ENCODE measurements around the gene SMAD5. TPM values are rescaled to one million over a fixed set of nuclear protein-coding genes. Genes with fewer than 3 reads are reported as not detected.

The SMAD5 gene
- total and polyA plus RNA-seq, 2 donors (not counting 1 experiment from before 2014, with no cell fraction given): 9.4 to 38.6 TPM

DNA sequence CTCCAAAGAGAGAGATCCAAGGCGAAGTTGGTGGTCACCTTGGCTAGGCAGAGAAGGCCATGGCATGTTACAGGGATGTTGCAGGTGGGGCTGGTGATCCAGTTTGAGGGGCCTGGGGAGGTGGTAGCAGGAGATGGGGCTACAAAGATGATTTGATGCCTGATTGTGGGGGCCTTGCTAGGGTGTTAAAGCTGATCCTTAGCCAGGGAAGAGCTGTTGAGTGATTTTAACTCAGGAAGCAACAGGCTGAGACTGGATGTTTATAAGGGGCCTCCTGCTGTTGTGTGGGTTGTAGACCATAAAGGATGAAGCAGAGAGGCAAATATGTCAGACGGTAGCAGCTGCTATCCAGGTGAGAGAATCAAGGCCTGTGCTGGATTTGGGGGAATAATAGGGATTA is 19.0 kb upstream of the SMAD5 start:
- Histone ChIP-seq H3K36me3 (replicated peaks in 1 of 2; ENCODE audit: control extremely low read depth in 1 of 2, control insufficient read depth in 1 of 2, extremely low read depth in 1 of 2, insufficient read depth in 2 of 2, low read length in 1 of 2) (no peaks in the 10 kb centered on the region), H3K79me2 (ENCODE audit: control insufficient read depth, insufficient read depth, low read length) (no peaks in the 10 kb centered on the region), H3K9ac (ENCODE audit: low read length) (no peak overlapping the region), H2AFZ (ENCODE audit: insufficient read depth, low read depth, low read length, poor library complexity, severe bottlenecking) (no peak overlapping the region), H3K4me2 (replicated peaks; ENCODE audit: low read depth, low read length, poor library complexity, severe bottlenecking) (no peak overlapping the region), H3K4me1 (ENCODE audit: control insufficient read depth in 2 of 2, insufficient read depth in 2 of 2, low read length in 2 of 2) (no peaks in the 10 kb centered on the region), H3K27ac (ENCODE audit: low read length in 2 of 2) (no peak overlapping the region), H3K27me3 (replicated peaks in 1 of 4; ENCODE audit: control extremely low read depth in 1 of 4, control insufficient read depth in 3 of 4, insufficient read depth in 4 of 4, low read length in 3 of 4) (peaks cover 0 to 17% (median 0%) of the 10 kb centered on the region in 4 experiments), H4K20me1 (ENCODE audit: control insufficient read depth, insufficient read depth, low read length, poor library complexity, severe bottlenecking) (no peaks in the 10 kb centered on the region), H3K4me3 (ENCODE audit: control extremely low read depth in 1 of 5, extremely low read depth in 1 of 5, insufficient read depth in 1 of 5, low read depth in 2 of 5, low read length in 4 of 5) (no peak overlapping the region), H3K9me3 (ENCODE audit: control extremely low read depth in 1 of 3, control insufficient read depth in 2 of 3, insufficient read depth in 1 of 3, low read length in 2 of 3) (no peaks in the 10 kb centered on the region)
- no peak for ATAC-seq (ENCODE audit: low read depth)
- intact Hi-C loops (cut with micrococcal nuclease): no loop called here
- Mint-ChIP-seq H3K27ac (no peak overlapping the region), H3K9me3 (ENCODE audit: insufficient read depth) (no peaks in the 10 kb centered on the region), H3K27me3 (peaks cover 7% of the 10 kb centered on the region), H3K4me3 (no peak overlapping the region), H3K4me1 (no peaks in the 10 kb centered on the region)
- TF ChIP-seq EZH2 (IDR thresholded peaks at IDR 0.05; ENCODE audit: borderline replicate concordance, insufficient read depth, low read depth, low read length, poor library complexity, severe bottlenecking) (no peak), CTCF (IDR thresholded peaks at IDR 0.05) (no peak)
- POLR2A ChIA-PET: no interaction called here
- CTCF ChIA-PET: interaction anchor here (1.2 kb wide), 1 partner anchor 16 kb away, joined by 3 read pairs; no protein-coding TSS in a partner anchor
- DNase-seq: no peak
- 92% methylated on average over 1 of the region's 2 CpGs for WGBS (ENCODE audit: insufficient coverage)

DNA sequence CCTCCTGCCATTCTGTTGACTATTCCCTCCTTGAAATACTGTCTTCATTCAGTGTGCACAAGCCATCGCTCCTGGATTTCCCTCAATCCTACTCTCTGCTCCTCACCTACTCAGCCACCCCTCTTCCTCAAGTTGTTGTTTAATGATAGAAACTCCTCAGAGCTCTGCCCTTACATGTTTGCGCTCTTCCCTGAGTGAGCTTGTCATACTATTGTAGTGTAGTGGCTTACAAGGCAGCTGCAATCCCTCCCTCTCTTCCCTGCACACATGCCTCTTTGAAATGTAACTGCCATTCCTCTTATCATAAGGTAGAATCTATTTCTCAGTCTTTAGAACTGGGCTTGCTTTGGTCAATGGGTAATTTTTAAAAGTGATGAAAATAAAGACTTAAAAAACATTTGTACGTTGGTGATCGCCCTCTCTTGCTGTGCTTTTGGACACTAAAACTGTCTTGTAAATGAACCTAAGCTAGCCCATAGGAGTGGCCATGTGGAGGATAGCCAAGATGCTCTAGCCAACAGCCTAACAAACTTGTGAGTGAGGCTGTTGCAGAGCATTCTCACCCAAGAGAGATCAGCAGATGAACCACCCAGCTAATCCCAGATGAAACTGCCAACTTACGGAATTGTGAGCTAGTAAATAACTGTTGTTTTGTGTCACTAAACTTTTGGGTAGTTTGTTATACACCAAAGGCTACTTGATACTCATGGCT is 18.1 kb upstream of the SMAD5 start:
- H3K4me1 Mint-ChIP-seq: no peaks in the 10 kb centered on the region
- POLR2A ChIA-PET: no interaction called here
- CTCF ChIA-PET: interaction anchor here (1.2 kb wide), 1 partner anchor 15 kb away, joined by 3 read pairs; no protein-coding TSS in a partner anchor
- ATAC-seq (ENCODE audit: low read depth): no peak
- Histone ChIP-seq H3K79me2 (ENCODE audit: control insufficient read depth, insufficient read depth, low read length) (no peaks in the 10 kb centered on the region), H3K4me3 (ENCODE audit: control extremely low read depth in 1 of 5, extremely low read depth in 1 of 5, insufficient read depth in 1 of 5, low read depth in 2 of 5, low read length in 4 of 5) (no peak overlapping the region), H4K20me1 (ENCODE audit: control insufficient read depth, insufficient read depth, low read length, poor library complexity, severe bottlenecking) (no peaks in the 10 kb centered on the region), H3K27me3 (replicated peaks in 1 of 4; ENCODE audit: control extremely low read depth in 1 of 4, control insufficient read depth in 3 of 4, insufficient read depth in 4 of 4, low read length in 3 of 4) (peaks cover 0 to 13% (median 0%) of the 10 kb centered on the region in 4 experiments), H3K9me3 (ENCODE audit: control extremely low read depth in 1 of 3, control insufficient read depth in 2 of 3, insufficient read depth in 1 of 3, low read length in 2 of 3) (no peaks in the 10 kb centered on the region), H3K27ac (ENCODE audit: low read length in 2 of 2) (no peak overlapping the region), H3K4me2 (replicated peaks; ENCODE audit: low read depth, low read length, poor library complexity, severe bottlenecking) (no peak overlapping the region), H3K4me1 (ENCODE audit: control insufficient read depth in 2 of 2, insufficient read depth in 2 of 2, low read length in 2 of 2) (no peaks in the 10 kb centered on the region), H2AFZ (ENCODE audit: insufficient read depth, low read depth, low read length, poor library complexity, severe bottlenecking) (no peak overlapping the region), H3K36me3 (replicated peaks in 1 of 2; ENCODE audit: control extremely low read depth in 1 of 2, control insufficient read depth in 1 of 2, extremely low read depth in 1 of 2, insufficient read depth in 2 of 2, low read length in 1 of 2) (no peaks in the 10 kb centered on the region), H3K9ac (ENCODE audit: low read length) (no peak overlapping the region)
- no peaks in the 10 kb centered on the region for H3K9me3 Mint-ChIP-seq (ENCODE audit: insufficient read depth)
- TF ChIP-seq CTCF (IDR thresholded peaks at IDR 0.05) (no peak), EZH2 (IDR thresholded peaks at IDR 0.05; ENCODE audit: borderline replicate concordance, insufficient read depth, low read depth, low read length, poor library complexity, severe bottlenecking) (no peak)
- DNase-seq: no peak
- H3K27ac Mint-ChIP-seq: no peak overlapping the region
- H3K27me3 Mint-ChIP-seq: peaks cover 7% of the 10 kb centered on the region
- no peak overlapping the region for H3K4me3 Mint-ChIP-seq
- WGBS (ENCODE audit: insufficient coverage): 94% methylated on average over 2 of the region's 5 CpGs
- intact Hi-C loops (cut with micrococcal nuclease): no loop called here

Data from B cell (primary cell).